Measurements from ENCODE around the gene IDUA.
"Not testable (repeated sequence)": the region's sequence is repeated elsewhere in the genome, so short reads cannot be mapped to it uniquely, and the experiment has no call there.

Gene IDUA

GRCh38 chr4:970854-971520, 15.9 kb upstream of the IDUA start:
- peak overlapping the region; percentile 2 to 37 for H3K4me3 Mint-ChIP-seq
- ATAC-seq (no peak), DNase-seq (no peak)
- H3K9me3 Mint-ChIP-seq = no peaks in the 10 kb centered on the region
- no peaks in the 10 kb centered on the region for H3K27me3 Mint-ChIP-seq
- H3K4me1 Mint-ChIP-seq = peaks cover 36% of the 10 kb centered on the region
- H3K27ac Mint-ChIP-seq = no peak overlapping the region

GRCh38 chr4:971666-972500, 15.0 kb upstream of the IDUA start:
- peak overlapping the region; percentile 63 to 81 for H3K4me3 Mint-ChIP-seq
- H3K27me3 Mint-ChIP-seq = no peaks in the 10 kb centered on the region
- H3K27ac Mint-ChIP-seq = peak overlapping the region in 1 of 2 donors; percentile 6
- ATAC-seq = no peak
- peaks cover 36% of the 10 kb centered on the region for H3K4me1 Mint-ChIP-seq
- no peaks in the 10 kb centered on the region for H3K9me3 Mint-ChIP-seq
- no peak for DNase-seq

GRCh38 chr4:972651-973424, 14.0 kb upstream of the IDUA start:
- ATAC-seq (peak; percentile 65), DNase-seq (peak; percentile 63)
- Mint-ChIP-seq H3K9me3 (no peaks in the 10 kb centered on the region), H3K27ac (peak overlapping the region in 1 of 2 donors; percentile 19), H3K4me3 (peak overlapping the region; percentile 63 to 81), H3K4me1 (peaks cover 36% of the 10 kb centered on the region), H3K27me3 (no peaks in the 10 kb centered on the region)

- H3K9me3 Mint-ChIP-seq = no peaks in the 10 kb centered on the region
- H3K4me3 Mint-ChIP-seq = peak within 1 kb of the TSS; percentile 63 to 81
- DNase-seq (peak; percentile 81 to 82), ATAC-seq (peak; percentile 85)
- H3K27me3 Mint-ChIP-seq = no peaks in the 10 kb centered on the region
- H3K4me1 Mint-ChIP-seq = peaks cover 33% of the 10 kb centered on the region
- H3K27ac Mint-ChIP-seq = peak within 1 kb of the TSS; percentile 19 to 46
These were observed 13.1 kb upstream of the IDUA start, which contains the start of gene DGKQ for GRCh38 chr4:973431-974397. Gene DGKQ (minus strand): TSS chr4:973569. CDS start chr4:973482, 87 bp downstream.

- no peak for DNase-seq
- Mint-ChIP-seq H3K4me3 (peak overlapping the region in 1 of 2 donors; percentile 51), H3K27ac (no peak overlapping the region), H3K4me1 (peaks cover 27% of the 10 kb centered on the region), H3K27me3 (no peaks in the 10 kb centered on the region), H3K9me3 (no peaks in the 10 kb centered on the region)
- ATAC-seq = no peak
These were observed 12.2 kb upstream of the IDUA start for GRCh38 chr4:974668-975067.

- H3K4me3 Mint-ChIP-seq, ATAC-seq: not testable (repeated sequence)
These were observed 10.8 kb upstream of the IDUA start for GRCh38 chr4:976016-976415.

GRCh38 chr4:978957-979701, 7.7 kb upstream of the IDUA start:
- no peak overlapping the region for H3K27ac Mint-ChIP-seq
- no peak overlapping the region for H3K4me3 Mint-ChIP-seq
- no peaks in the 10 kb centered on the region for H3K27me3 Mint-ChIP-seq
- no peaks in the 10 kb centered on the region for H3K4me1 Mint-ChIP-seq
- ATAC-seq = no peak
- no peak for DNase-seq
- H3K9me3 Mint-ChIP-seq = no peaks in the 10 kb centered on the region

More at GRCh38 chr4:976016-976415, 10.8 kb upstream of the IDUA start:
- H3K9me3 Mint-ChIP-seq, DNase-seq, H3K27ac Mint-ChIP-seq, H3K27me3 Mint-ChIP-seq: not testable (repeated sequence)
- peaks cover 15% of the 10 kb centered on the region for H3K4me1 Mint-ChIP-seq

GRCh38 chr4:982291-982690, 4.6 kb upstream of the IDUA start:
- H3K27me3 Mint-ChIP-seq = no peaks in the 10 kb centered on the region
- no peak overlapping the region for H3K27ac Mint-ChIP-seq
- H3K4me1 Mint-ChIP-seq = peaks cover 14% of the 10 kb centered on the region
- H3K4me3 Mint-ChIP-seq = no peak overlapping the region
- ATAC-seq = no peak
- no peaks in the 10 kb centered on the region for H3K9me3 Mint-ChIP-seq
- DNase-seq = no peak

- no peak overlapping the region for H3K4me3 Mint-ChIP-seq
- no peaks in the 10 kb centered on the region for H3K27me3 Mint-ChIP-seq
- H3K4me1 Mint-ChIP-seq = peaks cover 19% of the 10 kb centered on the region
- ATAC-seq = no peak
- no peak overlapping the region for H3K27ac Mint-ChIP-seq
- DNase-seq = no peak
- H3K9me3 Mint-ChIP-seq = no peaks in the 10 kb centered on the region
These were observed 4.0 kb upstream of the IDUA start for GRCh38 chr4:982814-983213.

GRCh38 chr4:984336-985054, 2.3 kb upstream of the IDUA start:
- DNase-seq (no peak), ATAC-seq (no peak)
- Mint-ChIP-seq H3K27ac (no peak overlapping the region), H3K9me3 (no peaks in the 10 kb centered on the region), H3K27me3 (no peaks in the 10 kb centered on the region), H3K4me3 (peak overlapping the region; percentile 64 to 91), H3K4me1 (peaks cover 29% of the 10 kb centered on the region)

GRCh38 chr4:985123-985830, 1.6 kb upstream of the IDUA start:
- Mint-ChIP-seq H3K27ac (no peak overlapping the region), H3K9me3 (no peaks in the 10 kb centered on the region), H3K27me3 (no peaks in the 10 kb centered on the region), H3K4me3 (peak overlapping the region; percentile 64 to 91), H3K4me1 (peaks cover 29% of the 10 kb centered on the region)
- DNase-seq (peak; percentile 68 to 74), ATAC-seq (peak; percentile 56)

- no peaks in the 10 kb centered on the region for H3K9me3 Mint-ChIP-seq
- ATAC-seq = peak; percentile 30
- peaks cover 29% of the 10 kb centered on the region for H3K4me1 Mint-ChIP-seq
- peak overlapping the region; percentile 91 to 96 for H3K4me3 Mint-ChIP-seq
- no peaks in the 10 kb centered on the region for H3K27me3 Mint-ChIP-seq
- no peak for DNase-seq
- H3K27ac Mint-ChIP-seq = peak overlapping the region; percentile 64 to 74
These were observed 391 bp upstream of the IDUA start for GRCh38 chr4:986428-986878.
